OCI-LY7 (cell line): Measurements from ENCODE around the gene AHCYL1. TPM values are rescaled to one million over a fixed set of nuclear protein-coding genes. Genes with fewer than 3 reads are reported as not detected.

Experiments
- Bru-seq: library from RNA; stranded (reverse); fragments of 400-500 nt; gene quantifications from one replicate; lab custom pipeline; 2021; lab: Mats Ljungman, UMichigan
- BruChase-seq, 2 experiments: library from RNA; stranded (reverse); fragments of 400-500 nt; gene quantifications; one replicate each; lab custom pipeline; 2021; lab: Mats Ljungman, UMichigan
- BruUV-seq: library from RNA; stranded (reverse); fragments of 400-500 nt; replicated peaks from 2 replicates; lab custom pipeline; 2021; lab: Mats Ljungman, UMichigan
- CTCF ChIA-PET: fragments of 300-600 bp; sonication (Branson Sonifier 250); formaldehyde crosslinking; loops from one replicate; lab custom pipeline; 2022; ENCODE audit warnings: antibody characterized with exemption; ENCODE audit not compliant: unreplicated experiment; lab: Charles Lee
- POLR2A ChIA-PET: fragments of 300-600 bp; sonication (Branson Sonifier 250); formaldehyde crosslinking; loops from one replicate; lab custom pipeline; 2022; ENCODE audit warnings: antibody characterized with exemption; lab: Charles Lee
- DNase-seq: peaks from one replicate; pipeline ENCODE4 v3.0.0-alpha.2; 2015; ENCODE audit warnings: low spot score
- H2AFZ ChIP-seq: fragments of 200-600 bp; sonication (generic), shearing (Covaris generic); 2 replicates; pipeline ENCODE4 v1.6.1; 2014; ENCODE audit warnings: mild to moderate bottlenecking, antibody characterized with exemption, low read length, moderate library complexity
- H3K27ac ChIP-seq: fragments of 200-600 bp; sonication (generic); 2 replicates; pipeline ENCODE4 v1.5.1; 2014; ENCODE audit warnings: mixed run types, low read depth, mild to moderate bottlenecking, moderate library complexity, low read length, inconsistent platforms; ENCODE audit not compliant: poor library complexity, severe bottlenecking
- H3K36me3 ChIP-seq: fragments of 200-600 bp; sonication (generic); 2 replicates; pipeline ENCODE4 v1.6.1; 2014; ENCODE audit warnings: mild to moderate bottlenecking, antibody characterized with exemption, low read length, moderate library complexity, mixed read lengths; ENCODE audit not compliant: insufficient read depth
- H3K4me1 ChIP-seq: fragments of 200-600 bp; sonication (generic); 2 replicates; pipeline ENCODE4 v1.5.1; 2014; ENCODE audit warnings: mild to moderate bottlenecking, low read length; ENCODE audit not compliant: insufficient read depth, poor library complexity, severe bottlenecking
- H3K4me2 ChIP-seq: fragments of 200-600 bp; sonication (generic); 2 replicates; pipeline ENCODE4 v1.6.1; 2014; ENCODE audit warnings: mild to moderate bottlenecking, low read length
- H3K4me3 ChIP-seq: fragments of 200-600 bp; sonication (generic); 2 replicates; pipeline ENCODE4 v1.5.1; 2014; ENCODE audit warnings: mild to moderate bottlenecking, low read depth, low read length; ENCODE audit not compliant: poor library complexity, severe bottlenecking
- H3K79me2 ChIP-seq: fragments of 200-600 bp; sonication (generic); 2 replicates; pipeline ENCODE4 v1.6.1; 2016; ENCODE audit warnings: low read depth, mild to moderate bottlenecking, low read length, moderate library complexity, mixed read lengths; ENCODE audit not compliant: insufficient read depth
- H3K9me2 ChIP-seq: fragments of 200-600 bp; sonication (generic); 2 replicates; pipeline ENCODE4 v1.6.1; 2016; ENCODE audit warnings: mild to moderate bottlenecking, low read length, mixed read lengths; ENCODE audit not compliant: insufficient read depth
- H3K9me3 ChIP-seq: fragments of 200-600 bp; sonication (generic); 2 replicates; pipeline ENCODE4 v1.6.1; 2014; ENCODE audit warnings: mild to moderate bottlenecking, mixed run types, low read length, mixed read lengths
- H4K20me1 ChIP-seq: fragments of 200-600 bp; sonication (generic); 2 replicates; pipeline ENCODE4 v1.6.1; 2014; ENCODE audit warnings: mild to moderate bottlenecking, antibody characterized with exemption, low read length, moderate library complexity, mixed read lengths; ENCODE audit not compliant: insufficient read depth
- CTCF ChIP-seq: fragments of 200-600 bp; sonication (generic); conservative IDR thresholded peaks from 2 replicates; pipeline ENCODE4 v1.5.1; 2014; ENCODE audit warnings: mild to moderate bottlenecking, antibody characterized with exemption, low read length, moderate library complexity, mixed read lengths
- EZH2phosphoT487 ChIP-seq: fragments of 200-600 bp; sonication (generic); IDR thresholded peaks from 2 replicates; pipeline ENCODE4 v1.6.1; 2018; ENCODE audit warnings: low read depth, borderline replicate concordance, mild to moderate bottlenecking, mixed run types, antibody characterized with exemption, low read length, moderate library complexity, mixed read lengths
- intact Hi-C: fragments of 100-400 bp; cut with micrococcal nuclease; formaldehyde crosslinking; loops from one replicate; pipeline ENCODE4 v1.10.0; 2022; ENCODE audit not compliant: unreplicated experiment
- long read RNA-seq: library from polyadenylated mRNA; stranded (forward); transcript quantifications from one replicate; pipeline ENCODE4 v2.0.0, GENCODE V29; 2022
- total RNA-seq, 2 experiments: library from RNA; depleted of rRNA in 1 of 2; stranded (reverse); fragments of >200 nt in 1 of 2; shearing (Covaris generic) in 1 of 2; gene quantifications; 2 replicates each; pipeline ENCODE4 v1.2.3, GENCODE V29; 2014 to 2022

Gene AHCYL1
- total RNA-seq (2014; rRNA removed; shearing (Covaris generic)) (18.5 and 20.5 TPM in 2 replicates), total RNA-seq (2022) (45.5 and 52.8 TPM in 2 replicates), Bru-seq, nascent RNA (percentile 72 among the genes with signal in this experiment), BruChase-seq, experiment 1, labeled RNA remaining after a 6-hour chase (percentile 71 among the genes with signal in this experiment), BruChase-seq, experiment 2, labeled RNA remaining after a 2-hour chase (percentile 70 among the genes with signal in this experiment)
- long read RNA-seq, full-length matches to known transcripts = 56 of 84 reads
- long read RNA-seq, partial matches to known transcripts = 7 of 84 reads
- long read RNA-seq, other reads (novel, unspliced or antisense) = 21 of 84 reads

GRCh38 chr1:109984456-109985246 is at the start of gene AHCYL1:
Gene AHCYL1, plus strand, starts transcription at chr1:109984765. Its CDS starts 288 bp downstream, at chr1:109985053.
- peaks cover 29% of the 10 kb centered on the region for H3K4me1 ChIP-seq
- H4K20me1 ChIP-seq = 0 out of 2 replicates have a peak, but pooled peaks cover 19% of the 10 kb centered on the region
- no peaks in the 10 kb centered on the region for H3K9me3 ChIP-seq
- no TSS peak for BruUV-seq
- CTCF ChIA-PET = interaction anchor here (0.6 to 2.8 kb wide), 16 partner anchors 13 to 501 kb away, joined by 3 to 49 read pairs (median 3); partner anchors contain the start of gene GNAI3
- no peaks in the 10 kb centered on the region for H3K9me2 ChIP-seq
- DNase-seq = peak; percentile 99
- no peak within 1 kb of the TSS for H3K27ac ChIP-seq
- H3K36me3 ChIP-seq = peaks cover 6% of the 10 kb centered on the region
- POLR2A ChIA-PET = interaction anchor here (0.6 to 1.3 kb wide), 7 partner anchors 14 to 1130 kb away, joined by 3 to 5 read pairs (median 3); no protein-coding TSS in a partner anchor
- H2AFZ ChIP-seq = peak within 1 kb of the TSS; percentile 80
- H3K4me3 ChIP-seq = peak within 1 kb of the TSS; percentile 99
- peak; percentile 90 for TF ChIP-seq CTCF
- no peak for TF ChIP-seq EZH2phosphoT487
- intact Hi-C loops = loop anchor here (1.0 to 5.0 kb wide), 4 partner anchors 27 to 438 kb away; no protein-coding TSS in a partner anchor
- peak within 1 kb of the TSS; percentile 100 for H3K4me2 ChIP-seq
- peaks cover 27% of the 10 kb centered on the region; the same call in 1 of the 2 replicates for H3K79me2 ChIP-seq

GRCh38 chr1:109935451-109935900 is 49.1 kb upstream of the AHCYL1 start:
- Histone ChIP-seq H3K79me2 (no peaks in the 10 kb centered on the region), H4K20me1 (no peaks in the 10 kb centered on the region), H3K4me3 (no peak overlapping the region), H3K27ac (no peak overlapping the region), H3K4me1 (no peaks in the 10 kb centered on the region), H3K9me3 (0 out of 2 replicates have a peak, but pooled peaks cover 4% of the 10 kb centered on the region), H3K36me3 (no peaks in the 10 kb centered on the region), H3K4me2 (no peak overlapping the region), H3K9me2 (no peaks in the 10 kb centered on the region), H2AFZ (no peak overlapping the region)
- POLR2A ChIA-PET = no interaction called here
- intact Hi-C loops = no loop called here
- CTCF ChIA-PET = no interaction called here
- no TSS peak for BruUV-seq
- TF ChIP-seq EZH2phosphoT487 (no peak), CTCF (no peak)
- DNase-seq = no peak
